GM18951 (cell line): Measurements from ENCODE around the gene F11R.
"Not testable (repeated sequence)": the region's sequence is repeated elsewhere in the genome, so short reads cannot be mapped to it uniquely, and the experiment has no call there.

Source experiments
- POLR2A ChIP-seq: IDR thresholded peaks from 4 replicates; pipeline ENCODE4 v1.6.1; 2011; ENCODE audit warnings: mild to moderate bottlenecking; ENCODE audit not compliant: insufficient read length, insufficient read depth; ENCODE audit errors: extremely low read depth
- in situ Hi-C: fragments of 300-500 bp; cut with MboI; formaldehyde crosslinking; loops from one replicate; pipeline ENCODE4 v1.12.0; 2022; ENCODE audit warnings: low sequenced_read_pairs, mixed read lengths, inconsistent platforms; ENCODE audit not compliant: unreplicated experiment

F11R gene

DNA sequence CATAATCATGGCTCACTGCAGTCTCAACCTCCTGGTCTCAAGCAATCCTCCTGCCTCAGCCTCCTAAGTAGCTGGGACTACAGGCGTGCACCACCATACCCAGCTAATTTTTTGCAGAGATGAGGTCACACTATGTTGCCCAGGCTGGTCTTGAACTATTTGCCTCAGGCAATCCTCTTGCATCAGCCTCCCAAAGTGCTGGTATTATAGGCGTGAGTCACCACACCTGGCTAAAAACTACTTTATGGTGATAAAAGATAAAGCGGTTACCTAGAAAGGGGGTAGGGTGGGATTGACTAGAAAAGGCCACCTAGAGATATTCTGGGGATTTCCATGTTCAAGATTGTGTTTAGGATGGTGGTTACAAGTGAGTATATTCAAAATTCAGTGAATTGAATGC is 12.8 kb upstream of the F11R start:
- no peak for TF ChIP-seq POLR2A
- in situ Hi-C loops: no loop called here

GRCh38 chr1:161032409-161032808 is 11.5 kb upstream of the F11R start:
- in situ Hi-C loops: no loop called here

GRCh38 chr1:161031874-161032273 is 10.9 kb upstream of the F11R start:
- in situ Hi-C loops: no loop called here
- TF ChIP-seq POLR2A: no peak

More at GRCh38 chr1:161032409-161032808, 11.5 kb upstream of the F11R start:
- no peak for TF ChIP-seq POLR2A

GRCh38 chr1:161029466-161029865 is 8.5 kb upstream of the F11R start:
- in situ Hi-C loops: not testable (repeated sequence)

GRCh38 chr1:161026954-161027353 is 6.0 kb upstream of the F11R start:
- in situ Hi-C loops: not testable (repeated sequence)

- in situ Hi-C loops: not testable (repeated sequence)
Measured at GRCh38 chr1:161022432-161022831, 1.5 kb upstream of the F11R start.

GRCh38 chr1:161021970-161022353 is 1.0 kb upstream of the F11R start:
- in situ Hi-C loops: no loop called here

DNA sequence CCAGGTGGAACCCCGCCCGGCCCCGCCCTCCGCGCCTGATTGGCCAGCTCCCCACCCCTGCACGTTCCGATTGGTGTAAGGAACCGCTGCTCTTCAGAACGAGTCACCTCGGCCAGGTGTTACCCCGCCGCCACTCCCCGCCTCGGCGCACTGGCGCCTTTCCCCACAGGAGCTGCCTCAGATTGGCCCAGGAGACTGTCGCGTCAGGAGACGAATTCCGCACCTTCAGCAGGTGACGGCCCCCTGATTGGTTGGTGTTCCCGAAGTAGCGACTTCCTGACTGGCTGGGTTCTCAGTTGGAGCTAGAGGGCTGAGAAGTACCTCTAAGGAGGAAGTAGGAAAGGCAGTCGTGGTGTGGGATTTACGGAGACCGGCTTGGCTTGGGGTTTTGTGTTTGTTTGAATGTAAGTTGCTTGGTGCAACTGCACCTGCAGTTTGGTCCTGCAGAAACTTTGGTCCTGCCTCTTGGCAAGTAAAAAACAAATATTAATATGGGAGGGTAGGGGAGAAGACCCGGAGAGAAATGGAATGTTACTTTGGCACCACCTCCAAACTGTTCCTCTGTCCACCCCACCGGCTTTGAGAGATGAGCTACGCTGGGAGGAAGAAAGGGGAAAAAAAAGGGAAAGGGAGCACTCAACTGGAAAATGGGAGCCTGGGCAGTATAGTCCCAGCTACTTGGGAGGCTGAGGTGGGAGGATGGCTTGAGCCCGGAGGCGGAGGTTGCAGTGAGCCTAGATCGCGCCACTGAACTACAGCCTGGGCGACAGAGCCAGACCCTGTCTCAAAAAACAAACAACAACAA is 415 bp upstream of the F11R start:
- peak; percentile 63 for TF ChIP-seq POLR2A
- in situ Hi-C loops: no loop called here

More at GRCh38 chr1:161021970-161022353, 1.0 kb upstream of the F11R start:
- TF ChIP-seq POLR2A: no peak

DNA sequence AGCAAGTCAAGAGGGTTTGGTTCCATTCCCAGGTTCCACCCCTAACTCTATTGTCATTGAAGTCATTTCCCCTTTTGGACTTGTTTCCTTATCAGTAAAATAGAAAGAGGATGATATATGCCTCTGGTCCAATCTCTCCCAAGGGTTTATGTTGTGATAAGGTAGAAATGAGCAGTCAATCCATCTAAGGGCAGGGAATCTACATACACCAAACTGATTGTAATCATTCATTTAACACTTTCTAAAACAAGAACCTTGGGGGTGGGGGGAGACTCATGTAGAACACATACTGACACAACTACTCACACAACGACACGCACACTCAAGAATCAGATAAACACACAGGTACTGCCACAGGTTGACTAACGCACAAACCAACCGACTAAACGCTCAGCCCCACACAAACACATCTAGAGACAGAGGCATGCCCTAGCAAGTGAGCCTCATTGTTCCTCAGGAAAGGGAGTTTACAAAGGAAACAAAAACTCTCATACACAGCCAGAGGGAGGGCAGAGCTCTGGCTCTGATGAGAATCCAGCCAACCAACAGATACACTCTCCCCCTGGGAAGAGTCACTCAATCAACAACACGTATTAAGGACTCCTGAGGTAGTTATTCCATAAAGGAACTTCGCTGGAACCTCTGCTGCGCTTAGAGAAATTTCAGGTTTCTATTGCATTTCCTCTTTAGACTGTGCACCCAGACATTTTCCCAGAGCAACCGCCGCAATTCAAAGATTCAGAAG is 1.0 kb downstream of the F11R start:
- in situ Hi-C loops: no loop called here
- TF ChIP-seq POLR2A: no peak

GRCh38 chr1:161019111-161019660 is 1.8 kb downstream of the F11R start:
- in situ Hi-C loops: not testable (repeated sequence)

- in situ Hi-C loops: no loop called here
- TF ChIP-seq POLR2A: no peak
Measured at GRCh38 chr1:161018631-161018930, 2.4 kb downstream of the F11R start.

- in situ Hi-C loops: no loop called here
- TF ChIP-seq POLR2A: no peak
Measured at GRCh38 chr1:161017756-161018630, 3.0 kb downstream of the F11R start.

DNA sequence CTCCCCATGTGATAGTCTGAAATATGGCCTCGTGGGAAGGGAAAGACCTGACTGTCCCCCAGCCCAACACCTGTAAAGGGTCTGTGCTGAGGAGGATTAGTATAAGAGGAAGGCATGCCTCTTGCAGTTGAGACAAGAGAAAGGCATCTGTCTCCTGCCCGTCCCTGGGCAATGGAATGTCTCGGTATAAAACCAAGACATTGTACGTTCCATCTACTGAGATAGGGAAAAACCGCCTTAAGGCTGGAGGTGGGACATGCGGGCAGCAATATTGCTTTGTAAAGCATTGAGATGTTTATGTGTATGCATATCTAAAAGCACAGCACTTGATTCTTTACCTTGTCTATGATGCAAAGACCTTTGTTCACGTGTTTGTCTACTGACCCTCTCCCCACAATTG is 3.8 kb downstream of the F11R start:
- in situ Hi-C loops: not testable (repeated sequence)

- in situ Hi-C loops: not testable (repeated sequence)
Measured at GRCh38 chr1:161016683-161017082, 4.3 kb downstream of the F11R start.
